Spinal cord (tissue), 10 donors: Measurements from ENCODE around the gene FGF4. TPM values are rescaled to one million over a fixed set of nuclear protein-coding genes. Genes with fewer than 3 reads are reported as not detected.

ENCODE experiments used
- DNase-seq, 6 donors: peaks; one replicate each; pipeline versions ENCODE4 v3.0.0 to v3.0.0-alpha.2; 2013 to 2015; ENCODE audit warnings: low spot score in 6 of 6, low read depth in 4 of 6
- H3K27ac ChIP-seq: one replicate; pipeline ENCODE4 v1.5.1; 2013; ENCODE audit warnings: low read depth, low read length, control low read depth
- H3K27me3 ChIP-seq: one replicate; pipeline ENCODE4 v1.6.1; 2013; ENCODE audit warnings: low read length; ENCODE audit not compliant: control insufficient read depth, insufficient read depth
- H3K36me3 ChIP-seq: one replicate; pipeline ENCODE4 v1.6.1; 2013; ENCODE audit warnings: low read length; ENCODE audit not compliant: control insufficient read depth, insufficient read depth
- H3K4me1 ChIP-seq: one replicate; pipeline ENCODE4 v1.6.1; 2013; ENCODE audit warnings: low read length; ENCODE audit not compliant: control insufficient read depth, insufficient read depth
- H3K4me3 ChIP-seq: one replicate; pipeline ENCODE4 v1.5.1; 2013; ENCODE audit warnings: low read depth, low read length, control low read depth
- H3K9me3 ChIP-seq: one replicate; pipeline ENCODE4 v1.6.1; 2013; ENCODE audit warnings: low read length; ENCODE audit not compliant: control insufficient read depth, insufficient read depth
- WGBS: methylation state at CpG from one replicate; pipeline ENCODE4 v1.1.5; 2013; ENCODE audit warnings: missing lambda C conversion rate; ENCODE audit not compliant: insufficient coverage; 5-methylcytosine and 5-hydroxymethylcytosine counted together
- polyA plus RNA-seq, 2 donors: library from polyadenylated mRNA; unstranded; fragments of 120-200 nt; gene quantifications; one replicate each; pipeline ENCODE4 v1.2.1, GENCODE V29; 2013; ENCODE audit not compliant: insufficient read length in 2 of 2
- total RNA-seq, 2 donors: library from RNA; depleted of rRNA in 1 of 2; stranded (reverse); fragments of 120-200 nt in 1 of 2; fragments of >200 nt in 1 of 2; gene quantifications; one replicate each; pipeline versions ENCODE4 v1.2.3 to v1.2.4, GENCODE V29; 2013 to 2014
- donor health status: healthy.

Gene FGF4
- total and polyA plus RNA-seq, 4 donors = not detected

DNA sequence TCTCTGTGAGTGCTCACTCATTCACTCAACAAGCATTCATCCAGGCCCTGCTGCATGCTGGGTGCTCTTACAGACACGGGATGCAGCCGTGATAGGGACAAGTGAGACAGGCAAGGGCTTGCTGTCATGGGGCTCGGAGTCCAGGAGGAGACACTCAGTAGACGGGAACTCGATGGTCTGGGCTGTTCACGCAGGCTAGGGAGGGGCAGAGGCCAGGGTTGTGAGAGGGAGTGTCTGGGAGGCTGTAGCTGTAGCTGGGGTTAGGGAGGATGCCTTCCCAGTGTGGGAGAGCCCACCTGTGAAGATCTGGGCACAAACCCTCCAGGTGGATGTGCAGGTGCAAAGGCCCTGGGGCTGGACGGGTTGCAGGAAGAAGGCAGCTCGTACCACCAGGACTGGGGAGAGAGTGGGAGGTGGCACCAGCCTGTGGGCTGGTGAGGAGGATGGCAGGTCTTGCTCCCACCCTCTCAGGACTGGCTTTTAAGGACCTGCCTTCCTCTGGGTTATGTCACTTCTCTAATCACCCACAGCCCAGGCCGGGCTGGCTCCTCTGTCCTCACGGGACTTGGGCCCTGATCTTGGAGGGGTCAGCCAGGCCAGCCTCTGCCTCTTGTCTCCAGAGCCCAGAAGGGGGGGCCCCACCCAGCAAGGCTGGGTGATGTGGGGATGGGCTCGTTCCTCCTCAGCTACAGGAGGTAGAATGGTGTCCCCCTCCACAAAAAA is 24.1 kb downstream of the FGF4 start:
- peaks cover 13% of the 10 kb centered on the region for H3K4me1 ChIP-seq
- no peak overlapping the region for H3K4me3 ChIP-seq
- H3K27ac ChIP-seq = no peak overlapping the region
- DNase-seq = no peak
- WGBS = 78% methylated on average over 7 of the region's 11 CpGs
- H3K27me3 ChIP-seq = no peaks in the 10 kb centered on the region
- no peaks in the 10 kb centered on the region for H3K9me3 ChIP-seq
- H3K36me3 ChIP-seq = no peaks in the 10 kb centered on the region

DNA sequence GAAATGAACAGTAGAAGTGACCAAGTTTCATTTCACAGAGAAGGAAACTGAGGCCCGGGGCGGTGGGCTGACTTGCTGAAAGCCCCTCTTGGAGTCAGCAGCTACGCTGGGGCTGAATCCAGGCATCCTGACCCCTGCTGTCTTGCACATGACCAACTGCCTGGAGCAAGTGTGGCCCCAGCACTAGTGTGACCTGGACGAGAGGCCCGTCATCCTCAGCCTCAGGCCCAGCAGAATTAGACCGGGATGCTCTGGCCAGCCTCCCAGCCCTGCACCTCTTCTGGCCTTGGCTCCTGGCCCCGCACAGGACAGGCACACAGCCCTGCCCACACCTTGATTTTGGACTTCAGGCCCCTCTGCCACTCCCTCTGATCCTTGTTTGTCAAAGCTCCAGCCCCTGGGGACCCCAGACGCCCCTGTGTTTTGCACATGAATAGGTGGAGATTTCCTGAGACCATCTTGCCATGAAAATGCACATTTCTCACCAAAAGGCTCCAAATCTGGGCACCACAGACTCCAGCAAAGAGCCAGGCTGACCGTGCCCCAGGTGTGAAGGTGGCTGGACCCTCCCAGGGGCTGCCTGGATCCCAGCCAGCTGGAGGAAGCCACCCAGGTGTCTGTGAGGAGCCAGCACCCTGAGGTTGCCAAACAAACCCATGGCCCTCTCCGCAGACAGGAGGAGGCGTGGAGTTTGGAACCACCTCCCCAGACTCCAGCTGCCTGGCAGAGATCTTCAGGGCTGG is 24.9 kb downstream of the FGF4 start:
- Histone ChIP-seq H3K9me3 (no peaks in the 10 kb centered on the region), H3K4me3 (no peak overlapping the region), H3K27me3 (no peaks in the 10 kb centered on the region), H3K36me3 (no peaks in the 10 kb centered on the region), H3K4me1 (peaks cover 21% of the 10 kb centered on the region), H3K27ac (no peak overlapping the region)
- 79% methylated on average over 10 of the region's 11 CpGs for WGBS
- DNase-seq = no peak

DNA sequence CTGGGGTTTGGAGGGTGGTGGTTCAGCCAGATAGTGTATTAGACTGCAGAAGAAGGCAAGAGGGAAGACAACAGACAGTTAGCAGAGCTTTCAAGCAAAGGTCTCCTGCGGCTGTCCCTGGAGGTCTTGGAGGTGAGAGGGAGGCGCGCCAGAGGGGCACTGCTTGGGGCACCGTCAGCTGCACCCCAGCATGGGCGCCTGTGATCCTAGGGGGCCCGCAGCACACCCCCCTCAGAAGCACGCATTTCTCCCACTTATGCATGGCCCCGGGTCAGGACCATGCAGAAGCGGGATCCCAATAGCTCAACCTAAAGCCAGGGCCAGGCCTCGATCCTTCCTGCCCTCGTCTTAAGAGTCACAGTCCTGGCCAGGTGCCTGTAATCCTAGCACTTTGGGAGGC is 26.5 kb downstream of the FGF4 start:
- 88% methylated on average over 8 of the region's 11 CpGs for WGBS
- Histone ChIP-seq H3K9me3 (no peaks in the 10 kb centered on the region), H3K4me3 (no peak overlapping the region), H3K4me1 (peaks cover 21% of the 10 kb centered on the region), H3K27ac (no peak overlapping the region), H3K36me3 (no peaks in the 10 kb centered on the region), H3K27me3 (no peaks in the 10 kb centered on the region)
- no peak for DNase-seq

DNA sequence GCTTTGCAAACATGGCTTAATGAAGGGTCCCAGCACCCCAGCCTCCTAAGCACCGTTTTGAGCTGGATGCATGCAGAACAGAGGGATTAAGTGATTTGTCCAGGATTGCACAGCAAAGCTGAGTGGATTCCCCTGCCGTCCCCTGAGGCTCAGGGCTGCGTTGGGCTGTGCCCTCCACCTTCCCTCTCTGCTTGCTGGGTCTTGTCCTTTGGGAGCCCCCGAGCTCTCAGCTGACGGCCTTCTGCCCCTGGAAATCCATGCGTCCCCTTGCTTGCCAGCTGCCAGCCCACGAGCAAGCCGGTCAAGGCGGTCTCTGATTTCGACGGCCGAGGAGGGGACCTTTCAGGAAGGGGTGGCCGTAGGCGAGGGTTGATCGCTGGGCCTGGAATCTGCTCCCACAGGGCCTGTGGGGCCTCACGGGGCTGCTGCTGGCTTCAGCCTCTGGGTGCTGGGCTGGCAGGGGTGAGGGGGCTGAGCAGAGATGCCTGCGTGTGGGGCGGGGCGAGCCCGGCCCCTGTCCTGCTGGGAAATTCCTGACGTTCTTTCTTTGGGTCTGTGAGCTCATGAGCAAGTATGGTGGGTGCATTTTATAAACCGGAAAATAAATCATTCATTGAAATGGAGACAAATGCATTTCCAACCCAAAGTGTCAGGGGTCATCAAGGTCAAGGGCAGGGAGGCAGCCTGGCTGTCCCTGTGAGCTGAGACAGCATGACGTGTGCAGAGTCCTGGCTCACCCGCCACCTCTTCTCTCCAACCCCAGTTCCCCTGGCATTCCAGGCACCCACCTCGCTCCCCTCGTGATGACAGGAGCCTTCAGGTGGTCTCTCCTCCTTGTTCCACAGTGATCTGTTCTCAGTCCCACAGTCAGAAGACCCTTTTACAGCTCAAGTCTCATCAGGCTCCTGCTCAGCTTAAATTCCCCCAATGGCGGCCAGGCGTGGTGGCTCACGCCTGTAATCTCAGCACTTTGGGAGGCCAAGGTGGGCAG is 28.1 kb downstream of the FGF4 start:
- WGBS = 59% methylated on average over 29 of the region's 29 CpGs
- peak in 1 of 6 donors; percentile 7 for DNase-seq

DNA sequence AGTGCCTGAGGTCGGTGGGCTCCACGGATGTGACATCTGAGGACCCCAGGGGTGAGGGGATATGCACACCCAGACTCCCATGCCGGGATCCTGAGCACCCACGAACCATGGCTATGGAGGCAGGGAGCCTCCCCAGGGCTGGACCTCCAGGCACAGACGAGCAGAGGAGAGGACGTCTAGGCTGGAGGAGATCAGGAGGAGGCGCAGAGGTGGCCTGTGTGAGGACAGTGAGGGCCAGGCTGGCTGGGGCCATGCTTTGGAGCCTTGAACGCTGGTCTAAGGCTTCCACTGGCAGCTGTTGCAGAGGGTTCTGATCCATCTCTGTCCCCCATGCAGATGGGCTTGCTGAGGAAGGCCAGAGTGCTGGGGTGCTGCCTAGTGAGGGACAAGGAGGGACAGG is 29.0 kb downstream of the FGF4 start:
- Histone ChIP-seq H3K4me3 (no peak overlapping the region), H3K27me3 (no peaks in the 10 kb centered on the region), H3K27ac (no peak overlapping the region), H3K4me1 (peaks cover 21% of the 10 kb centered on the region), H3K36me3 (no peaks in the 10 kb centered on the region), H3K9me3 (no peaks in the 10 kb centered on the region)
- 78% methylated on average over 8 of the region's 8 CpGs for WGBS
- DNase-seq = no peak

More for the DNA sequence above, 28.1 kb downstream of the FGF4 start:
- Histone ChIP-seq H3K27ac (peak overlapping the region; percentile 31), H3K9me3 (no peaks in the 10 kb centered on the region), H3K27me3 (no peaks in the 10 kb centered on the region), H3K4me1 (peaks cover 21% of the 10 kb centered on the region), H3K4me3 (no peak overlapping the region), H3K36me3 (no peaks in the 10 kb centered on the region)

DNA sequence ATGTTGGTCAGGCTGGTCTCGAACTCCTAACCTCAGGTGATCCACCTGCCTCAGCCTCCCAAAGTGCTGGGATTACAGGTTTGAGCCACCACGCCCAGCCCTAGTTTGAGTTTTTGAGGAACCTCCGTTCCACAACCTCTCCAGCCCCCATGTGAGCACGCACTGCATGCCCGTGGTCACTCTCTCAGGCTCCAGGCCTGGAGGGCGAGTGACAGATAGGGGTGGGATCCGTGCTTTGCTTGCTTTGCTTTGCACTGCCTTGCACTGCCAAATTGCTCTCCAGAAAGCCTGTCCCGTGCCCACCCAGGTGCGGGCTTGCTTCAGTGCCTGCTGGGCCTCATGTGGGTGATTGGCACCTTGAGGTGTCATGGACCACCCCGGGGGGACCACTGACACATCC is 29.9 kb downstream of the FGF4 start:
- H3K27me3 ChIP-seq = no peaks in the 10 kb centered on the region
- no peaks in the 10 kb centered on the region for H3K36me3 ChIP-seq
- no peaks in the 10 kb centered on the region for H3K9me3 ChIP-seq
- H3K27ac ChIP-seq = no peak overlapping the region
- H3K4me3 ChIP-seq = no peak overlapping the region
- peaks cover 21% of the 10 kb centered on the region for H3K4me1 ChIP-seq
- 88% methylated on average over 10 of the region's 10 CpGs for WGBS
- no peak for DNase-seq

DNA sequence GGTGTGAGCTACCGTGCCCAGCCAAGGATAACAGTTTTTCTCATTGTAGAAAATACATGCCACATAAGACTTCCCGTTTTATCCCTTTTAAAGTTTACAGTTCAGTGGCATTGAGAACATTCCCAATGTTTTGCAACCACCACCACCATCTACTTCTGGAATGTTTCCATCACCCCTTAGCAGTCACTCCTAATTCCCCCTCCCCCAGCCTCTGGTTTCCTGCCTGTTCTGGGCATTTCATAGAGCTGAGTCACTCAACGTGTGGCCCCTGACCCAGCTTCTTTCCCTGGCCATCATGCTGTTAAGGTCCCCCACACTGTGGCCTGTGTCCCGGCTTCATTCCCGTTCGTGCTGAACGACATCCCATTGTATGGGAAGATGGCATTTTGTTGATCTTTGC is 30.7 kb downstream of the FGF4 start:
- Histone ChIP-seq H3K4me1 (peaks cover 21% of the 10 kb centered on the region), H3K36me3 (no peaks in the 10 kb centered on the region), H3K4me3 (no peak overlapping the region), H3K27ac (no peak overlapping the region), H3K9me3 (no peaks in the 10 kb centered on the region), H3K27me3 (no peaks in the 10 kb centered on the region)
- 68% methylated on average over 6 of the region's 7 CpGs for WGBS
- DNase-seq = peak in 1 of 6 donors; percentile 18

DNA sequence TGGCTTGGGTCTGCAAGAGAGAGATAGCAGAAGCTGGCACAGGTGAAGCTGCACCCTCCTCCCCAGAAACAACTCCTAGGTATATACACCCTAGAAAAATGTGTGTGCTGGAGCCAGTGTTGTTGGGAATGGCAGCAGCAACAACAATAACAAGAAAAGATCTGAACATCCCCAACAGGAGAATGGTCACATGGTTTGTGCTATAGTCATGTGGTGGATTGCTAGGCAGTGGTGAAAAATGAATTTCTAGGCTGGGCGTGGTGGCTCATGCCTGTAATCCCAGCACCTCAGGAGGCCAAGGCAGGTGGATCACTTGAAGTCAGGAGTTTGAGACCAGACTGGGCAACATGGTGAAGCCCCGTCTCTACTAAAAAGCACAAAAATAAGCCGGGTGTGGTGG is 40.3 kb downstream of the FGF4 start:
- no peaks in the 10 kb centered on the region for H3K27me3 ChIP-seq
- H3K9me3 ChIP-seq = no peaks in the 10 kb centered on the region
- H3K36me3 ChIP-seq = no peaks in the 10 kb centered on the region
- no peak overlapping the region for H3K4me3 ChIP-seq
- DNase-seq = no peak
- no peaks in the 10 kb centered on the region for H3K4me1 ChIP-seq
- 94% methylated on average over 3 of the region's 3 CpGs for WGBS
- no peak overlapping the region for H3K27ac ChIP-seq

DNA sequence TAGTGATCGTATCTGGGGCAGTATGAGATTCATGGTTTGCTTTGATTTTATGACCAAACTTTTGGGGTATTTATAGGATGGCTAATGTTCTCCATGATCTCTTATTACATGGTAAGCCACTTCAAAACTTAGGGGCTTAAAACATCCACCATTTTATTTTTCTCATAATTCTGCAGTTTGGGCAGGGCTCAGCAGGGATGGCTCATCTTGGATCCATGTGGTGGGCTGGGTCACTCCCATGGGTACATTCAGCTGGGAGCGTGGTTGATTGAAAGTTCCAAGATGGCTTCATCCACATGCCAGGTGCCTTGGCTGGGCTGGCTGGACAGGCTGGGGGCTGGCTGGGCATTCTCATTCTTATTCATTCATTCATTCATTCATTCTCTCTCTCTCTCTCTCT is 40.8 kb downstream of the FGF4 start:
- no peak overlapping the region for H3K27ac ChIP-seq
- DNase-seq = no peak
- H3K27me3 ChIP-seq = no peaks in the 10 kb centered on the region
- no peaks in the 10 kb centered on the region for H3K4me1 ChIP-seq
- no peaks in the 10 kb centered on the region for H3K9me3 ChIP-seq
- H3K36me3 ChIP-seq = no peaks in the 10 kb centered on the region
- H3K4me3 ChIP-seq = no peak overlapping the region
- whole genome bisulfite sequencing = 100% methylated on average over 1 of the region's 2 CpGs
